Neuronal stem cell (in vitro differentiated cells): ENCODE measurements around the gene IL1B.

Experiments
- DNase-seq: peaks from one replicate; pipeline ENCODE4 v3.0.0-alpha.2; 2013; ENCODE audit warnings: low spot score
- H2AFZ ChIP-seq: one replicate; pipeline ENCODE4 v1.6.1; 2013; ENCODE audit warnings: mild to moderate bottlenecking, low read length, inconsistent platforms
- H2AK5ac ChIP-seq: 2 replicates; pipeline ENCODE4 v1.6.1; 2013; ENCODE audit warnings: low read depth, mild to moderate bottlenecking, inconsistent platforms, low read length, moderate library complexity, mixed read lengths
- H2BK120ac ChIP-seq: 2 replicates; pipeline ENCODE4 v1.6.1; 2013; ENCODE audit warnings: low read depth, mild to moderate bottlenecking, inconsistent platforms, low read length, moderate library complexity, mixed read lengths
- H2BK12ac ChIP-seq: one replicate; pipeline ENCODE4 v1.6.1; 2013; ENCODE audit warnings: low read length, inconsistent platforms
- H2BK15ac ChIP-seq: 2 replicates; pipeline ENCODE4 v1.6.1; 2013; ENCODE audit warnings: mild to moderate bottlenecking, low read length, inconsistent platforms, mixed read lengths
- H2BK5ac ChIP-seq: one replicate; pipeline ENCODE4 v1.6.1; 2013; ENCODE audit warnings: inconsistent platforms, mild to moderate bottlenecking, low read length, moderate library complexity
- H3K14ac ChIP-seq: one replicate; pipeline ENCODE4 v1.6.1; 2013; ENCODE audit warnings: low read length, inconsistent platforms
- H3K18ac ChIP-seq: 2 replicates; pipeline ENCODE4 v1.6.1; 2013; ENCODE audit warnings: low read length, inconsistent platforms
- H3K23ac ChIP-seq: 2 replicates; pipeline ENCODE4 v1.6.1; 2013; ENCODE audit warnings: low read depth, mild to moderate bottlenecking, mixed read lengths, low read length, inconsistent platforms; ENCODE audit not compliant: poor library complexity
- H3K27ac ChIP-seq: replicated peaks from 3 replicates; pipeline ENCODE4 v1.5.1; 2013; ENCODE audit warnings: low read length, inconsistent platforms
- H3K27me3 ChIP-seq, 3 experiments: 2 replicates each; pipeline ENCODE4 v1.6.1; 2013; ENCODE audit warnings: low read length in 3 of 3, mild to moderate bottlenecking in 2 of 3, inconsistent platforms in 1 of 3, low read depth in 1 of 3, mixed read lengths in 1 of 3, moderate library complexity in 1 of 3; ENCODE audit not compliant: control insufficient read depth in 3 of 3, insufficient read depth in 3 of 3
- H3K36me3 ChIP-seq, 2 donors: replicated peaks in 1 of 2; 2 replicates each; pipeline ENCODE4 v1.6.1; 2013; ENCODE audit warnings: low read length in 2 of 2; ENCODE audit not compliant: control insufficient read depth in 2 of 2, insufficient read depth in 2 of 2
- H3K4ac ChIP-seq: 2 replicates; pipeline ENCODE4 v1.6.1; 2013; ENCODE audit warnings: inconsistent platforms, mild to moderate bottlenecking, low read length, moderate library complexity
- H3K4me1 ChIP-seq, 2 donors: 1 replicate in 1 of 2; 2 replicates in 1 of 2; pipeline ENCODE4 v1.6.1; 2013; ENCODE audit warnings: low read length in 2 of 2, low read depth in 1 of 2; ENCODE audit not compliant: control insufficient read depth in 2 of 2, insufficient read depth in 1 of 2
- H3K4me2 ChIP-seq: one replicate; pipeline ENCODE4 v1.6.1; 2013; ENCODE audit warnings: mild to moderate bottlenecking, low read length, inconsistent platforms; ENCODE audit not compliant: insufficient read depth, poor library complexity, severe bottlenecking
- H3K4me3 ChIP-seq, 2 donors: 2 replicates each; pipeline ENCODE4 v1.5.1; 2013; ENCODE audit warnings: low read length in 2 of 2, mild to moderate bottlenecking in 2 of 2, inconsistent platforms in 1 of 2, moderate library complexity in 1 of 2
- H3K79me1 ChIP-seq: one replicate; pipeline ENCODE4 v1.6.1; 2013; ENCODE audit warnings: low read depth, mild to moderate bottlenecking, inconsistent platforms, low read length, moderate library complexity
- H3K9ac ChIP-seq: one replicate; pipeline ENCODE4 v1.6.1; 2013; ENCODE audit warnings: mild to moderate bottlenecking, low read depth, low read length, inconsistent platforms; ENCODE audit not compliant: poor library complexity
- H3K9me3 ChIP-seq, 2 donors: replicated peaks in 1 of 2; 2 replicates each; pipeline versions ENCODE3 to v1.6.1; 2013; ENCODE audit warnings: low read length in 2 of 2, mild to moderate bottlenecking in 2 of 2, inconsistent platforms in 1 of 2, low read depth in 1 of 2, mixed read lengths in 1 of 2, moderate library complexity in 1 of 2; ENCODE audit not compliant: control insufficient read depth in 2 of 2, insufficient read depth in 1 of 2
- H4K8ac ChIP-seq: one replicate; pipeline ENCODE4 v1.6.1; 2013; ENCODE audit warnings: low read depth, mild to moderate bottlenecking, inconsistent platforms, low read length, moderate library complexity
- H4K91ac ChIP-seq: one replicate; pipeline ENCODE4 v1.6.1; 2013; ENCODE audit warnings: low read length, low read depth, mild to moderate bottlenecking, inconsistent platforms; ENCODE audit not compliant: poor library complexity
- WGBS, 2 donors: extraction: QIAGEN DNeasy Blood & Tissue Kit; methylation state at CpG; one replicate each; pipeline ENCODE4 v1.1.7; 2013; ENCODE audit warnings: missing lambda C conversion rate in 2 of 2, mixed read lengths in 1 of 2; ENCODE audit not compliant: insufficient read length in 2 of 2, insufficient replicate concordance in 1 of 2; ENCODE audit errors: extremely low coverage in 2 of 2; 5-methylcytosine and 5-hydroxymethylcytosine counted together

Gene IL1B

GRCh38 chr2:112803691-112804521, 32.7 kb downstream of the IL1B start:
- H2AK5ac ChIP-seq, result no peak overlapping the region
- H3K4me1 ChIP-seq, result peaks cover 0 to 4% of the 10 kb centered on the region in 2 donors
- no peak overlapping the region for H3K4me3 ChIP-seq
- DNase-seq, result no peak
- no peak overlapping the region for H4K8ac ChIP-seq
- H3K4ac ChIP-seq, result no peak overlapping the region
- H2BK5ac ChIP-seq, result no peak overlapping the region
- H3K79me1 ChIP-seq, result no peaks in the 10 kb centered on the region
- no peak overlapping the region for H4K91ac ChIP-seq
- no peak overlapping the region for H3K4me2 ChIP-seq
- no peaks in the 10 kb centered on the region for H3K27me3 ChIP-seq
- no peak overlapping the region for H3K23ac ChIP-seq
- no peak overlapping the region for H3K27ac ChIP-seq
- H2BK15ac ChIP-seq, result no peak overlapping the region
- no peak overlapping the region for H3K9ac ChIP-seq
- no peak overlapping the region for H2AFZ ChIP-seq
- no peak overlapping the region for H2BK12ac ChIP-seq
- no peak overlapping the region for H3K18ac ChIP-seq
- WGBS, 2 donors, result no CpG with 5 or more reads among the region's 5 CpGs
- H2BK120ac ChIP-seq, result no peak overlapping the region
- no peaks in the 10 kb centered on the region for H3K36me3 ChIP-seq
- no peak overlapping the region for H3K14ac ChIP-seq
- H3K9me3 ChIP-seq, result no peaks in the 10 kb centered on the region

GRCh38 chr2:112800881-112801583, 35.5 kb downstream of the IL1B start:
- Histone ChIP-seq H4K8ac (no peak overlapping the region), H2AK5ac (no peak overlapping the region), H2BK120ac (no peak overlapping the region), H3K9ac (no peak overlapping the region), H3K4ac (no peak overlapping the region), H3K4me3 (no peak overlapping the region), H2BK15ac (no peak overlapping the region), H3K36me3 (no peaks in the 10 kb centered on the region), H2AFZ (no peak overlapping the region), H3K79me1 (no peaks in the 10 kb centered on the region), H3K9me3 (no peaks in the 10 kb centered on the region), H4K91ac (no peak overlapping the region), H3K27ac (no peak overlapping the region), H3K27me3 (no peaks in the 10 kb centered on the region), H2BK12ac (no peak overlapping the region), H2BK5ac (no peak overlapping the region), H3K4me2 (no peak overlapping the region), H3K4me1 (peaks cover 0 to 4% of the 10 kb centered on the region in 2 donors), H3K18ac (no peak overlapping the region), H3K23ac (no peak overlapping the region), H3K14ac (no peak overlapping the region)
- no CpG with 5 or more reads among the region's 4 CpGs for WGBS, 2 donors
- DNase-seq, result no peak

- no peak overlapping the region for H3K4me2 ChIP-seq
- H3K27ac ChIP-seq, result no peak overlapping the region
- no peak overlapping the region for H4K91ac ChIP-seq
- H2BK12ac ChIP-seq, result no peak overlapping the region
- H3K4me3 ChIP-seq, result no peak overlapping the region
- no peak overlapping the region for H2BK5ac ChIP-seq
- H4K8ac ChIP-seq, result no peak overlapping the region
- no peak overlapping the region for H3K18ac ChIP-seq
- no peak overlapping the region for H3K9ac ChIP-seq
- H3K9me3 ChIP-seq, result no peaks in the 10 kb centered on the region
- H3K4ac ChIP-seq, result no peak overlapping the region
- WGBS, 2 donors, result no CpG with 5 or more reads among the region's 8 CpGs
- no peak overlapping the region for H2AFZ ChIP-seq
- H2AK5ac ChIP-seq, result no peak overlapping the region
- H3K14ac ChIP-seq, result no peak overlapping the region
- H3K36me3 ChIP-seq, result no peaks in the 10 kb centered on the region
- no peaks in the 10 kb centered on the region for H3K27me3 ChIP-seq
- no peak overlapping the region for H2BK120ac ChIP-seq
- H2BK15ac ChIP-seq, result no peak overlapping the region
- H3K4me1 ChIP-seq, result no peaks in the 10 kb centered on the region
- no peak overlapping the region for H3K23ac ChIP-seq
- no peak for DNase-seq
- H3K79me1 ChIP-seq, result no peaks in the 10 kb centered on the region
Observed at GRCh38 chr2:112798979-112799975, 37.3 kb downstream of the IL1B start.
